Skeletal muscle satellite cell (primary cell): ENCODE measurements around the gene GPHN.

Source experiments
- H3K27me3 ChIP-seq: 2 replicates; pipeline ENCODE4 v1.7.0; 2013; ENCODE audit warnings: low read length; ENCODE audit not compliant: control insufficient read depth, insufficient read depth
- H3K36me3 ChIP-seq: 2 replicates; pipeline ENCODE4 v1.7.0; 2013; ENCODE audit warnings: mild to moderate bottlenecking, control low read depth, low read length; ENCODE audit not compliant: insufficient read depth
- H3K4me1 ChIP-seq: 2 replicates; pipeline ENCODE4 v1.7.0; 2013; ENCODE audit warnings: low read length; ENCODE audit not compliant: control insufficient read depth, insufficient read depth
- H3K4me2 ChIP-seq: 2 replicates; pipeline ENCODE4 v1.7.0; 2013; ENCODE audit warnings: mild to moderate bottlenecking, low read length
- H3K4me3 ChIP-seq: 2 replicates; pipeline ENCODE4 v1.7.0; 2013; ENCODE audit warnings: low read length
- H3K9ac ChIP-seq: 2 replicates; pipeline ENCODE4 v1.7.0; 2013; ENCODE audit warnings: mild to moderate bottlenecking, low read depth, low read length, moderate library complexity
- H3K9me3 ChIP-seq: replicated peaks from 2 replicates; pipeline ENCODE4 v1.7.0; 2013; ENCODE audit warnings: mild to moderate bottlenecking, control low read depth, low read length

The GPHN gene

DNA sequence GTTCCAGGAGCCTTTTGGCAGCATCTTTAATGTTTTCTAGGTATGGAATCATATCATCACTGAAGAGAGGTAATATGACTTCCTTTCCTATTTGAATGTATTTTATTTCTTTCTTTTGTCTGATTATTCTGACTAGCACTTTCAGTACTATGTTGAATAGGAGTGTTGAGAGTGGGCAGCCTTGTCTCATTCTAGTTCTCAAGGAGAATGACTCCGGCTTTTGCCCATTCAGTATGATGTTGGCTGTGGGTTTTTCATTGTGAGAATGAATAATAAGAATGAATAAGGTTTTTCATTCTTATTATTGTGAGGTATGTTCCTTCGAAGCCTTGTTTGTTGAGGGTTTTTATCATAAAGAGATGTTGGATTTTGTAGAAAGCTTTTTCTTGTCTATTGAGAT, 98.9 kb downstream of the GPHN start:
- Histone ChIP-seq H3K9ac (no peak overlapping the region), H3K4me2 (no peak overlapping the region), H3K4me3 (no peak overlapping the region), H3K27me3 (no peaks in the 10 kb centered on the region), H3K9me3 (no peaks in the 10 kb centered on the region), H3K36me3 (no peaks in the 10 kb centered on the region), H3K4me1 (no peaks in the 10 kb centered on the region)

DNA sequence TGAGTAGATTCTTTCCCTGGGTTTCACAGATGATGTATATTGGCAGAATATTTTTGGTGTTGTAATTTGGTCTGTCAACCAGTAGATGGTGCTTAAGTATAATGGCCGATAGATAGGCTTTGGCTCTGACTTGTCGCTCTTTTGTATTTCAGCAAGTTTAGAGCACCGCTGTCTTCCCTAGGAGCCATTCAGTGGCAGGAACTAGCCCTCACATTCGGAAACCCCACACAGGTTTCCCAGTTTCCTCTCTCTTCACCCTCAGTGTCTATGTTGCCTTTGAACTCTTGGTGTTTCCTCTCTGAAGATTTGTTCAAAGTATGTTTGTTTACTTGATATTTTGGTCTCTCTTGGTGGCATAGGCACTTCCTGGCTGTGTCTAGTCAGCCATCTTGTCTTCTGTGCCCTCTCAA, 102.2 kb downstream of the GPHN start:
- H3K27me3 ChIP-seq: no peaks in the 10 kb centered on the region
- H3K4me2 ChIP-seq: no peak overlapping the region
- no peak overlapping the region for H3K4me3 ChIP-seq
- H3K9ac ChIP-seq: no peak overlapping the region
- no peaks in the 10 kb centered on the region for H3K36me3 ChIP-seq
- H3K4me1 ChIP-seq: no peaks in the 10 kb centered on the region
- no peaks in the 10 kb centered on the region for H3K9me3 ChIP-seq

DNA sequence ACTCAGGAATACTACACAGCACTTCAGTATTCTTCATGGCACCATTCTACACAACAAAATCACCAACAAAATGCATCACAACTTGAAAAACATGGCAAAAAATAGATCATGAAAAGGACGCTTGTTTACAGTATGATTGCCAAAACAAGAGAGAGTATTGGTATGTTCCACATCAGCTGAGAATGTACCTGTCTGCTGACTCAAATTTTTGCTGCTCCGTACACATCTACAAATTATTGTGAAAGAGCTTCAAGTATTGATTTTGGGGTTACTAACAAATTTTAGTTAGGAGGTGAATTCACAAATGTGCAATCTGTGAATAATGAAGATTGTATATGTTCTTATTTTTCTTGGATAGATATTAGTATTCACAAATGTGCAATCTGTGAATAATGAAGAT, 105.4 kb downstream of the GPHN start:
- Histone ChIP-seq H3K4me3 (no peak overlapping the region), H3K36me3 (no peaks in the 10 kb centered on the region), H3K9ac (no peak overlapping the region), H3K4me1 (no peaks in the 10 kb centered on the region), H3K4me2 (no peak overlapping the region), H3K9me3 (no peaks in the 10 kb centered on the region), H3K27me3 (no peaks in the 10 kb centered on the region)

DNA sequence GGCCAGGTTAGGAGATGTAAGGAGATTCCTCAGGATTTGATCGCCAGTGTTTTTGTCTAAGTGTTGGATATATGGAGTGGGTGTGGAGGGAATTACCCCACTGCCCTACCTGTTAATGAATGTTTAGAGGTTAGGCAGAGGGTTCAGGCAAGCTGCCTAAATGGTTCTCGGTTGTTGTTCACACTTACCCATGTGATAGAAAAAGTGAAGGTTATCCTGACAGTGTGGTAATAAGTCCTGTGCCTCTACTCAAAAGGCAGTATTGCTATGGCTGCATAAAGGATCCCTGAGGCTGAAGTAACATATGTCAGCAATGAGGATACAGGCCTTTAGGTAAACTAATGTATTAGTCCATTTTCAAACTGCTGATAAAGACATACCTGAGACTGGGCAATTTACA, 112.0 kb downstream of the GPHN start:
- Histone ChIP-seq H3K4me1 (no peaks in the 10 kb centered on the region), H3K9ac (no peak overlapping the region), H3K27me3 (no peaks in the 10 kb centered on the region), H3K4me3 (no peak overlapping the region), H3K36me3 (no peaks in the 10 kb centered on the region), H3K4me2 (no peak overlapping the region), H3K9me3 (no peaks in the 10 kb centered on the region)

DNA sequence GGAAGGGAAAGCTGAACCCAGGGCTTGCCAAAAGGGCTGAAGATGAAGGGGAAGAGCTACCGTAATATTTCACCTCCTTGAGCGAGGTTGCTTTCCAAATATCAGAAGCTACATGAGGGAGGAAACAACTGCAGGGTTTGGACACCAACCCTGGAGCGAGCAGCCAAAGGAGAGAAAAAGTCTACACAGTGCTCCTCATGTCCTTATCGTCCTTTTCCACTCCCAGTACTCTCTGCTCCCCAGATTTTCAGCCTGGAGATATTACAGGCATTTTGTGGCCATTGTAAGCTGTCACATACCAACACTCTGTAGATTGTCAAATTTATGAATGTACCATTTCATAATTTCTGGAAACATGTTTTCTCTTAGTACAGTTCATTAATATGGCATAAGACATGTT, 115.9 kb downstream of the GPHN start:
- Histone ChIP-seq H3K9ac (no peak overlapping the region), H3K9me3 (no peaks in the 10 kb centered on the region), H3K4me2 (no peak overlapping the region), H3K4me3 (no peak overlapping the region), H3K4me1 (no peaks in the 10 kb centered on the region), H3K36me3 (no peaks in the 10 kb centered on the region), H3K27me3 (no peaks in the 10 kb centered on the region)

DNA sequence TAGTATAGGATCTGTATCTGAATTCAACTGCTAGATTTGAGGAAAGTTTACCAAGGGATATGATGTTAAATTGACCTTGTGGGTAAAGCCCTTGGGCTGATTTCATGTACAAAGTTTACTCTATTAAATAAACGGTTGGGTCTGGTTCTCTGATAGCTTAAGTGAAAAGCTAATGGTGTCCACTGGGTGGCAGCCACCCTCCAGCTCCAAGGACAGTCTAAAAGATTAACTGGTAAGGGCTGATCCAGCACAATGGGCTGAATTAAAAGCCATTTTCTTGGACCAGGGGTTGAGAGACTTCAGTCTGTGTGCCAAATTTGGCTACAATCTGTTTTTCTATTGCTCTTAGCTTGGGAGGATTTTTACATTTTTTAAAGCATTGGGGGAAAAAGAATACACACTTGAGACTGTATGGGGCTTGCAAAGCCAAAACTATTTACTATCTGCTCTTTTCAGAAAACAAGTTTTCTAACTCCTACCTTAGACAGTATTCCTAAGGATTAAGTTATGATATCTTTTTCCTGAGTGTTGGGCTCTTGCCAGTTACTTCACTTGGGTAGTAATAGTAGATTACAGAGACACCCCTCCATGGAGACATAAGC, 116.5 kb downstream of the GPHN start:
- Histone ChIP-seq H3K4me3 (no peak overlapping the region), H3K36me3 (no peaks in the 10 kb centered on the region), H3K4me2 (no peak overlapping the region), H3K27me3 (no peaks in the 10 kb centered on the region), H3K4me1 (no peaks in the 10 kb centered on the region), H3K9ac (no peak overlapping the region), H3K9me3 (no peaks in the 10 kb centered on the region)

DNA sequence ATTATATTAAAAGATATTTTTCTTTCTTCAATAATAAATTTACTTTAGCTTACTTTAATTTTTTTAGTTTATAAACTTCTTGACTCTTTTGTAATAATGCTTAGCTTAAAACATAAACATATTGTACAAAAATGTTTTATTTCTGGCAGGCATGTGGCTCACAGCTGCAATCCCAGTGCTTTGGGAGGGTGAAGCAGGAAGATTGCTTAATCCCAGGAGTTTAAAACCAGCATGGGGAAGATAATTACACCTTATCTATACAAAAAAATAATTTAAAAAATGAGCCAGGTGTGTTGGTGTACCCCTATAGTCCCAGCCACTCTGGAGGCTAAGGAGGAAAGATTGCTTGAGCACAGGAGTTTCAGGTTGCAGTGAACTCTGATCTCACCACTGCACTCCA, 120.7 kb downstream of the GPHN start:
- no peaks in the 10 kb centered on the region for H3K9me3 ChIP-seq
- H3K4me2 ChIP-seq: no peak overlapping the region
- no peak overlapping the region for H3K4me3 ChIP-seq
- no peaks in the 10 kb centered on the region for H3K27me3 ChIP-seq
- H3K9ac ChIP-seq: no peak overlapping the region
- no peaks in the 10 kb centered on the region for H3K36me3 ChIP-seq
- H3K4me1 ChIP-seq: no peaks in the 10 kb centered on the region

- H3K9ac ChIP-seq: no peak overlapping the region
- H3K9me3 ChIP-seq: no peaks in the 10 kb centered on the region
- H3K4me2 ChIP-seq: no peak overlapping the region
- H3K4me1 ChIP-seq: no peaks in the 10 kb centered on the region
- H3K4me3 ChIP-seq: no peak overlapping the region
- no peaks in the 10 kb centered on the region for H3K27me3 ChIP-seq
- no peaks in the 10 kb centered on the region for H3K36me3 ChIP-seq
Measured at GRCh38 chr14:66629499-66629898, 121.6 kb downstream of the GPHN start.

DNA sequence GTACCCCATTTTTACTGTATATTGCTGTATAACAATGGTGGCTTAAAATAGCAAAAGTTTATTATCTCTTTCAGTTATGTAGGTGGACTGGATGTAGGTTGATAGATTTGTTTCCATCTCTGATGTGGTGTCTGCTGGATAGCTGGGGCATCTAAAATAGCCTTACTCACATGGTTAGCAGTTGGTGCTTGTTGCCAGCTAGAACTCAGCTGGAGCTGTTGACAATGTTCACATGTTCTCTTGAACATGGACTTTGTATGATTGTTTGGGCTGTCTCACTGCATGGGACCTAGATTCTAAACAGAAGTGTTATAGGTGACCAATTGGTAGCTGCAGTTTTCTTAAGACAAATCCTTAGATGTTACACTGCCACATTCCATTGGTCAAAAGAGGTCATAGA, 126.9 kb downstream of the GPHN start:
- H3K4me3 ChIP-seq: no peak overlapping the region
- H3K9me3 ChIP-seq: no peaks in the 10 kb centered on the region
- H3K36me3 ChIP-seq: no peaks in the 10 kb centered on the region
- no peaks in the 10 kb centered on the region for H3K27me3 ChIP-seq
- no peaks in the 10 kb centered on the region for H3K4me1 ChIP-seq
- no peak overlapping the region for H3K4me2 ChIP-seq
- no peak overlapping the region for H3K9ac ChIP-seq

- Histone ChIP-seq H3K4me1 (no peaks in the 10 kb centered on the region), H3K27me3 (no peaks in the 10 kb centered on the region), H3K36me3 (no peaks in the 10 kb centered on the region), H3K4me3 (no peak overlapping the region), H3K9me3 (no peaks in the 10 kb centered on the region), H3K4me2 (no peak overlapping the region), H3K9ac (no peak overlapping the region)
Measured at GRCh38 chr14:66635435-66635834, 127.5 kb downstream of the GPHN start.

- Histone ChIP-seq H3K4me3 (no peak overlapping the region), H3K36me3 (no peaks in the 10 kb centered on the region), H3K4me1 (no peaks in the 10 kb centered on the region), H3K4me2 (no peak overlapping the region), H3K9ac (no peak overlapping the region), H3K9me3 (no peaks in the 10 kb centered on the region), H3K27me3 (no peaks in the 10 kb centered on the region)
Measured at GRCh38 chr14:66636240-66636639, 128.3 kb downstream of the GPHN start.

- H3K9ac ChIP-seq: no peak overlapping the region
- no peaks in the 10 kb centered on the region for H3K9me3 ChIP-seq
- H3K27me3 ChIP-seq: no peaks in the 10 kb centered on the region
- H3K4me2 ChIP-seq: no peak overlapping the region
- H3K4me1 ChIP-seq: peaks cover 6% of the 10 kb centered on the region
- no peak overlapping the region for H3K4me3 ChIP-seq
- H3K36me3 ChIP-seq: no peaks in the 10 kb centered on the region
Measured at GRCh38 chr14:66638689-66639088, 130.7 kb downstream of the GPHN start.
